GM19035 (cell line): ENCODE data around the gene TBC1D22A.

Experiments
- ATAC-seq: cut with Tn5 transposase; IDR thresholded peaks from one replicate; pipeline ENCODE4 v1.9.1; 2021; ENCODE audit not compliant: unreplicated experiment

TBC1D22A gene

DNA sequence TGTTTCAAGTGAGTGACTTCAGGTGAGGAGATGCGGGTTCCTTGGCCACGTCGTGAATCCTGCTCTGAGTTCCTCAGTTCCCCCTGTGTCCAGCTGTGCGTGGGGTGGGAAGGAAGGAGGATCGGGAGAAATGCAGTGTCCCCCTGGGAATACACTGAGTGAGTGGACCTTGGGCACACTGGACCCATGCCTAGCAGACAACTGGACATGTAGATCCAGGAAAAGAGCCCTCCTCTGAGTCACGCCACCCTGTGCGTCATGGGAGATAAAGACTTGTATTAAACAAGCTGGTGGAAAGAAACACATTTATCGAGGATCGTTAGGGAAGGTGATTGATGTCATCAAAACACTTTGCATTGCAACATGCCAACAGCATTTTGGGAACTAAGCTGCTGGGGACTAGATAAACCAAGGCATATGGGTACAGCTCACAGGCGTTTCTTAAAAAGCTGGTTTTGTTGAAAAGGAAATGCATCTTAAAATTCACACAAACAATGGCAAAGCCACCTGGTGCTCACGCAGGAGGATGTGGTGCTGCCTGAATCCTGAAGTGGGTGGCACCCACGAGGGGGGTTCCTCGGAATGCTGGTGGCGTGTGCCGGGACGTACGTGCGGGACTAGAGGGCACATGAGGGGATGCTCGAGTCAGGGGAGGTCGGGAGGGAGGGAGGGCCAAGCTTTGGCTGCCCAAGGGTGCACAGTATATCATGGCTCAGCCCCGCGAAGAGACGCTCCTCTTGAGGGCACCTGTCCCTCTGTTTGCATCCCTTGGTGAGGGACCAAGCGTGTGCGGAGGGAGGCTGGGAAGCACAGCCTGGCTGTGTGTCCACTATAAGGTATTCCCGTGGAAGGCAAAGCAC, 303.5 kb downstream of the TBC1D22A start:
- ATAC-seq: no peak

DNA sequence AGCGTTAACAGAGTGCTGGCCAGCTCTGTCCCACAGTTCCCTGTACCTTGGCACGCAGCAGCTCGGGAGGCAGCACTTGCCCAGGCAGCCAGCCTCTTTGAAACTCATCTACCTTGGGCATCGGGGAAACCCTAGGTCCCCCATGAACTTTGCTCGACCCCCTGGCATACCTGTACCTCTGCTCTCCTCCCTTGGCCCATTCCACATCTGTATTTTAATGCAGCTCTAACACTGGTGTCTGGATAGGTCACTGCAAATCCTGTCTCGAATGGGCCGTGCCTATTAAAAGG, 304.1 kb downstream of the TBC1D22A start:
- ATAC-seq: no peak

DNA sequence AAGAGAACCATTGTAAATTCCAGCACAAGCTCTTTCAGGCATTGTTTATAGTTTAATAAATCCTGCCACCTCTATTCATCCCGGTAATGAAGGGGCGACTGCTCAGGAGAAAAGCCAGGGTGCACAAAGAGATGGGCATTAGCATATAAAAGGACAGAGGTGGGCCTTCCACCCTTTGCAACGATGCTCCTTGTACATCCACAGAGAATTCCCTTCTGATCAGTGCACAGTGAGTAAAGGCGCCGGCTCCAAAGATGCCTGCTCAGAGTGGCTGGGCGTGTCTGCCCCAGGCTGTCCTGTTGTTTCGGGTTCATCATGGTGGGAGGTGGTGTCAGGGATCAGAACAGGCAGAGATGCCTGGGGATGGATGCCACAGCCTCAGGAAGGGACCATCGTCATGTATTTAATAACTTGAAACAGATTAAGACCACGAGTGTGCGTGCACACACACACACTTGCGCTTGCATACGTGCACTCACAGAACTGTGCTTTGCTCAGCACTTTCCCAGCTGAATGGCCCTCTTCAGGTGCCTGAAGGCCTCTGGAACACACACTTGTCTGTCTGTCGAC, 305.0 kb downstream of the TBC1D22A start:
- no peak for ATAC-seq

DNA sequence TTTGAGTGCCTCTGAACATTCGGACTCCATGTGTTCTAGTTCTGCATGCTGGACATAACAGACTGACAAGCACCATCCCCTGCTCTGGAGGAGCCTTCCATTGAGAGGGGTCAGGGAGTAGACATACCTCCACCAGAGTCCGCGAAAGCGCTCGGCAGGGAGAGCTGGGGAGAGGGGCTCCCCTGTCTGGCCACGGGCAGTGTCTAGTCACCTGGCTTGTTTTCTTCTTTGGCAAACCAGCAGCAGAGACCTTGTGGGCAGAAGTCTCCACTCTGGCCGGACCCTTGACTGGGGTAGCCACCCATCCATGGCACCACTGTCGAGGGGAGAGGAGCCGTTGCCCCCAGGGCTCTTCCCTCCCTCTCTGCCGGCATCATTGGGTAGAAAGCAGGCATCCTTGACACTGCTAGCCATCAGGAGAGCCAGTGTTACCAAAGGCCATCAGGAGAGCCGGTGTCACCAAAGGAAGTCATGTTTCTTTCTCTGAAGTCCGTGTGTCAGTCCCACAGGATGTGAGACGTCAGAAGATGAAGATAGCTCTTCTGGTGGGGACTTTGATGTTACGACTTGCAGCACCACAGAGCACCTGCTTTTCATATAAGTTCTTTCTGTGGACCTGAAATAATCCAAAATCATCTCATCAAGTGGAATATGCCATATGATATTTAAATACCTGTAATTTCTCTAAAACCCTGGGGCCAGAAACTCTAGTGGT, 305.6 kb downstream of the TBC1D22A start:
- ATAC-seq: no peak

DNA sequence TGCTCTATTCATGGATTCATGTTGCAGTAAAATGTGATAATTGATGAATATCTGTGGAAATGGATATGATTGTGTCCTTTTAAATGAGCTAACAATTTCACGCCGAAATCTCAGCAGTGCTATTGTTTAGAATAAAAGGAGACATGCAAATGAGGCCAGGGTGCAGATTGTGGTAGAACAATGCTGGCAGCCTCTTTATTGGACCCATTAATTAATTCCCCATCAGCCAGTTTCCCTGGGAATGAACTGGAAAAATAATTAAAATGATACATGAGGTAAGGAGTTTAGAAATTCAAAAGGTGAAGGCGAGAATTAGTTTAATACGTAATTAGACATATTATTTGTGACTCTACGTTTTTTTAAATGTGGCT, 306.2 kb downstream of the TBC1D22A start:
- no peak for ATAC-seq

DNA sequence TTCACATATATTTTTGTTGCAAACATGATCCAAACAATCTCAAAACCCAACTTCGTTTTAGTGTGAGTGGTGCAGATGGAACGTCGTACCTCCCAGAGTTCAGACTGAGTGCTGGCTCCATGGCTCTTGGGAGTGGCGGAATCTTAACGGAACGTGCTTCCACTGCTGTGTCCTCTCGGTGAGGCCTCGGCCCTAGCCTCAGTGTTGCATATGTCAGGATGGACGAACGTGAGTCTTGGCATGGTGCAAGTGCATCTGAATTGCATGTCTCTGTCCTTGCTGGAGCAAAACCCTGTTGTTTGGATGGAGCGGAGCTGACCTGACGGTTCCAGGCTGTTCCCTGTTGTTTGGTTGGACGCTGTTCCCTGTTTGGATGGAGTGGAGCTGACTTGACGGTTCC, 306.8 kb downstream of the TBC1D22A start:
- ATAC-seq: no peak

GRCh38 chr22:47071078-47071806, 308.8 kb downstream of the TBC1D22A start:
- no peak for ATAC-seq

DNA sequence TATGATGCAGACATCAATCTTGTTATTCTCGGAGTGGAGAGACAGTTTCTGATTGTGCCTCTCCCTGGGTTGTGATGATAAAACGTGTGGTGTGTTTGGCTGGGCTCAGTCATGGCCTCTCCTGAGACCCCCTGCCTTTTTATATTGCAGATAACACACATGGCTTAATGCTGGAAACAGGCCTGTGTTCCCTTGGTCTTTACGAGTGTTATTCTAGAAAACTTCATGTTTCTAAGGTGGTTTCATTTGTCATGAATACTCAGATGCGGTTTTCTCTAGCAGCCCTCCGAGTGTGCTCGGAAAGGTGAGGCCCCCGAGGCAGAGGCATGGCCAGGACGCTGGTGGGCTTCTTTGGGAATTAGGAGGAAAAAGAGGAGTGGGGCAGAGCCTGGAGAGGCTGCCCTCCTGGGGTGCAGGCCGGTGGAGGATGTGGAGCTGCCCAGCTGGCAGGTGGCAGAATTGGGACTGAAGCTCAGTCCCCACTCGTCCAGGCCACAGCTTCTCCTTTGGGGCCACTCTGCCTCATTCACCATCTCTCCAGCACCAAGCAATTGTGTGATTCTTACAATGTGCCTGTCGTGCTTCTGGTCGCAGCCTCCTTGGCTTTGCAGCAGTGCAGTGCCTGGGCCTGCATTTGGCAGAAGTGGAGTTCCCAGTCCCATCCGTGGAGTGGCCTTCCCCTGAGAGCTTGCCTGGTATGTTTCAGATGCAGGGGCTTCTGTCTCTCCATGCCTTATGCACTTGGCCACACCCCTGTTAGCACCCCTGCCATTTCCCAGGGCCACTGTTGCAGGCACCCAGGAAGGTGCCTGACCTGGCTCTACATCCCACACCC, 309.6 kb downstream of the TBC1D22A start:
- ATAC-seq: no peak

GRCh38 chr22:47072642-47072967, 310.2 kb downstream of the TBC1D22A start:
- no peak for ATAC-seq

DNA sequence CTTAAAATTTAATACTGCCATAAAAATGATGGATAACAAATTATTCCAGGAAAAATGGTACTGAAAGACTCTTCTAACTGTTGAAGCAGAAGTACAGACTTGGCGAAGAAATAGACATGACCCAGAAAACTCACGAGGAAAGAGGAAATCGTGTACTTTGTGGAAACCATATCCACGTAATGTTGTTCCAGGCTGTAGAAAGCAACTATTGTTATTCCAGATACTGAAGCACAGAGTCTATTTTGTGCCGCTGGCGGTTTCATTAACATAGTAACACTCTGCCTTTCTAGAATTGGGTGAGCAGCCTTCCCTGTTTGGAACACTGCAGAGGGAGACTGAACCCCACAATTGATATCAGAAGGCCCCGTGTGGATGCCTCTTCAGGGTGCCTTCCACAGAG, 310.6 kb downstream of the TBC1D22A start:
- ATAC-seq: no peak

- no peak for ATAC-seq
Measured at GRCh38 chr22:47074105-47074504, 311.7 kb downstream of the TBC1D22A start.

- no peak for ATAC-seq
Measured at GRCh38 chr22:47075568-47075967, 313.1 kb downstream of the TBC1D22A start.

GRCh38 chr22:47076758-47077157, 314.3 kb downstream of the TBC1D22A start:
- no peak for ATAC-seq

GRCh38 chr22:47080100-47080499, 317.6 kb downstream of the TBC1D22A start:
- no peak for ATAC-seq

- ATAC-seq: no peak
Measured at GRCh38 chr22:47082505-47082904, 320.1 kb downstream of the TBC1D22A start.

- no peak for ATAC-seq
Measured at GRCh38 chr22:47083379-47083986, 321.0 kb downstream of the TBC1D22A start.

GRCh38 chr22:47084226-47084625, 321.8 kb downstream of the TBC1D22A start:
- ATAC-seq: no peak

GRCh38 chr22:47086596-47087248, 324.3 kb downstream of the TBC1D22A start:
- no peak for ATAC-seq

DNA sequence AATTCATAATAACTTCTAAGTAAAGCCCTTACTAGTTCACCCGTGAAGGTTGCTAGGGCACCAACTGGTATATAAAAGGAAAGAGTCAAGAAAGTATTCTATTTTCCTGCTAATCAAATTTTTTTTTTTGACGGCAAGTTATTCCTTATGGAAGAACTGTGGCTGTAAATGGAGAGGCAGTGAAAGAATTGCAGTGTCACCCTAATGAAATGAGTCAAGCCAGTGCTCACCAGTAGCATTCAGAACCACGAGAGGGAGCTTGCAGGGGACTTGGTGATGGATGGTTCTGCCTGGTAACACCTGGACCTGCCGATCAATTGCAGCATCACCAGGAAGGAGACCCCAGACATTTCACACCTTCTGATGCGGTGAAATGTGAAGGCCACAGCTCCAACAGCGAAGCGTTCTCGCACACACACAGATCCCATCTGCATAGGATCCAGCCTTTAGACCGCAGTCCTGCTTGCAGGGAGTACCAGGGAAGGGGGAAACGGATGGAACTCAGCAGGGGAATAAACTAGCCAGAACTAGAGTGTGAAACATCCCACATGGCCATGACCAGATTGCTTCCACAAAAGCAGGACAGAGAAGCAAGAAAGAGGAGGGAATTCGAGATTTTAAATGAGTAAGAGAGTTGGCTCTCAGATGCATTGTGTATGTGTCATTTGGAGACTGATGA, 326.2 kb downstream of the TBC1D22A start:
- no peak for ATAC-seq
